ENCODE results near the gene CDH4. TPM values are rescaled to one million over a fixed set of nuclear protein-coding genes. Genes with fewer than 3 reads are reported as not detected.

Gene CDH4
- total RNA-seq, 1 donor from 2014 or later: 8.3 TPM

DNA sequence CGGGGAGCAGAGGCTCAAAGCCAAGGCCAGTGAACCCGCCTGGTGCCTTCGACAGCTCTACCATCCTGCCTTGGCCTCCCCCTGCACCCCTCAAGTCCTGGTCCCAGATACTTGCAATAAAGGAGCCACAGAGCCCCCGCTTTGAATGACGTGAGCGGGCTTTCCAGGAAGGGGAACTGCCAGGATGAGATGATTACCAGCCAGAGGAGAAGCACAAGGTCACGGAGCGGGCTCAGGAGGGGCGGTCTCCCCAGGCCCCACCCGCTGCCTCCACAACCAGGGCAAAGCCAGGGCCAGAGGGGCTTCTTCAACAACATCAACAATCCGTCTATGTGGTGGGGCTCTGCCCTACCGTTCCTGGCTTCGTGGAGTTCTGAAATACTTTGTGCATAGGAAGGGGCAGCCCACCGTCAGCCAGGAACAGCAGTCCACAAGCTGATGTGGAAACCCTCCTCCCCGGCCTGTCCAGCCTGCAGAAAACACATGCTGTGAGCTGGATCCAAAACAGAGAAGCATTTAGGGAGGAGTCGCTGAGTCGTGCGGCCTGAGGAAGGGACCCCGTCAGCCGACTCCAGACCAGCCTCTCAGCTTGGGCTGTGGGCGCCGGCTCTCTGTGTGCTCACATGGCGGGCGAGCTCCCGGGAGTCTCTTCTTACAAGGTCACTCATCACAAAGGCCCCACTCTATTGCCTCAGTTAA is 392.5 kb downstream of the CDH4 start:
- DNase-seq (ENCODE audit: extremely low spot score, unreplicated experiment): no peak
- Mint-ChIP-seq H3K9me3 (no peaks in the 10 kb centered on the region), H3K27ac (no peak overlapping the region), H3K4me3 (no peak overlapping the region), H3K36me3 (no peaks in the 10 kb centered on the region), H3K4me1 (ENCODE audit: unreplicated experiment) (no peaks in the 10 kb centered on the region), H3K27me3 (peaks cover 21% of the 10 kb centered on the region)
- TF ChIP-seq, protein P1, sequence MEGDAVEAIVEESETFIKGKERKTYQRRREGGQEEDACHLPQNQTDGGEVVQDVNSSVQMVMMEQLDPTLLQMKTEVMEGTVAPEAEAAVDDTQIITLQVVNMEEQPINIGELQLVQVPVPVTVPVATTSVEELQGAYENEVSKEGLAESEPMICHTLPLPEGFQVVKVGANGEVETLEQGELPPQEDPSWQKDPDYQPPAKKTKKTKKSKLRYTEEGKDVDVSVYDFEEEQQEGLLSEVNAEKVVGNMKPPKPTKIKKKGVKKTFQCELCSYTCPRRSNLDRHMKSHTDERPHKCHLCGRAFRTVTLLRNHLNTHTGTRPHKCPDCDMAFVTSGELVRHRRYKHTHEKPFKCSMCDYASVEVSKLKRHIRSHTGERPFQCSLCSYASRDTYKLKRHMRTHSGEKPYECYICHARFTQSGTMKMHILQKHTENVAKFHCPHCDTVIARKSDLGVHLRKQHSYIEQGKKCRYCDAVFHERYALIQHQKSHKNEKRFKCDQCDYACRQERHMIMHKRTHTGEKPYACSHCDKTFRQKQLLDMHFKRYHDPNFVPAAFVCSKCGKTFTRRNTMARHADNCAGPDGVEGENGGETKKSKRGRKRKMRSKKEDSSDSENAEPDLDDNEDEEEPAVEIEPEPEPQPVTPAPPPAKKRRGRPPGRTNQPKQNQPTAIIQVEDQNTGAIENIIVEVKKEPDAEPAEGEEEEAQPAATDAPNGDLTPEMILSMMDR (conservative IDR thresholded peaks at IDR 0.05): no peak

- TF ChIP-seq, protein P1 (conservative IDR thresholded peaks at IDR 0.05): no peak
- no peaks in the 10 kb centered on the region for H3K36me3 Mint-ChIP-seq
- no peaks in the 10 kb centered on the region for H3K4me1 Mint-ChIP-seq (ENCODE audit: unreplicated experiment)
- no peak overlapping the region for H3K4me3 Mint-ChIP-seq
- H3K27ac Mint-ChIP-seq: no peak overlapping the region
- no peak for DNase-seq (ENCODE audit: extremely low spot score, unreplicated experiment)
- peaks cover 29% of the 10 kb centered on the region for H3K27me3 Mint-ChIP-seq
- H3K9me3 Mint-ChIP-seq: no peaks in the 10 kb centered on the region
These were observed 393.7 kb downstream of the CDH4 start for GRCh38 chr20:61645732-61646131.

- Mint-ChIP-seq H3K27ac (no peak overlapping the region), H3K27me3 (peaks cover 29% of the 10 kb centered on the region), H3K4me3 (no peak overlapping the region), H3K4me1 (ENCODE audit: unreplicated experiment) (no peaks in the 10 kb centered on the region), H3K36me3 (no peaks in the 10 kb centered on the region), H3K9me3 (no peaks in the 10 kb centered on the region)
- DNase-seq (ENCODE audit: extremely low spot score, unreplicated experiment): no peak
- TF ChIP-seq, protein P1 (conservative IDR thresholded peaks at IDR 0.05): no peak
These were observed 394.4 kb downstream of the CDH4 start for GRCh38 chr20:61646453-61646852.

DNA sequence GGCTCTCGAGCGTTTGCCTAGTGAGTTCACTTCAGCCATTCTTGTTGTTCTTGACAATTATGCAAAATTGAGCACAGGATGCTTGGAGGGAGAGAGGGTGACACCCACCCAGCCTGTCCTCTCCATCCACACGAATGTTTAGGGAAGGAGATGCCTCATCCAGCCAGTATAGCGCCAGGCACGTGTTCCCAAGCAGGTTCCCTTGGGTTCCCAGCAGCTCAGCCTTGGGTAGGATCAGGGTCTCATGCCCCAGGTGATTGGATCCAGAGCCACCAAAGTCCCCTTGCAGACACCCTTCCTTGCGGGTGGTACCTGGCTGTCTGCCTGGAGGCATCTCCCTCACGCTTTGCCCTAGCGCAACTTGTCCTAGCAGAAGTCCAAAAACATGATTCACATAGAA is 394.9 kb downstream of the CDH4 start:
- TF ChIP-seq, protein P1 (conservative IDR thresholded peaks at IDR 0.05): no peak
- H3K9me3 Mint-ChIP-seq: no peaks in the 10 kb centered on the region
- DNase-seq (ENCODE audit: extremely low spot score, unreplicated experiment): no peak
- no peak overlapping the region for H3K4me3 Mint-ChIP-seq
- no peaks in the 10 kb centered on the region for H3K36me3 Mint-ChIP-seq
- H3K27ac Mint-ChIP-seq: no peak overlapping the region
- H3K27me3 Mint-ChIP-seq: peaks cover 29% of the 10 kb centered on the region
- no peaks in the 10 kb centered on the region for H3K4me1 Mint-ChIP-seq (ENCODE audit: unreplicated experiment)

DNA sequence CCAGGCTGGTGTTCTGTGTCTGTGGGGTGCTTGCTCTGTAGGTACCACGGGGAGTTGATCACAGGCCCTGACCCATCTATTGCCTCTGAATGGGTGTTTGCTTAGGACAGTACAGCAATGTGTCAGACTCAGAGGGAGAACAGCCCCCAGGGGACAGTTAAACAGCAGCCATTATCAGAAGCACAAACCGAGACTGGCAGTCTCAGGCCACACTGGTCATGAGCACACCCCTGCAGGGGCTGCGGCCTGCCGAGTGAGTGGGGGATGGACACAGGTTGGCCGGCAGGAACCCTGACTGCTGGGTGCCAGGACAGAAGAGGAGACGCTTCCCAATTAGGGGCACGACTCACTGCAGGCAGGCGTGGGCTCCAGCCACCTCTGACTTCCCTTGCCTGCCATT is 395.6 kb downstream of the CDH4 start:
- TF ChIP-seq, protein P1 (conservative IDR thresholded peaks at IDR 0.05): no peak
- Mint-ChIP-seq H3K27ac (no peak overlapping the region), H3K4me3 (no peak overlapping the region), H3K4me1 (ENCODE audit: unreplicated experiment) (no peaks in the 10 kb centered on the region), H3K36me3 (no peaks in the 10 kb centered on the region), H3K27me3 (peaks cover 29% of the 10 kb centered on the region), H3K9me3 (no peaks in the 10 kb centered on the region)
- no peak for DNase-seq (ENCODE audit: extremely low spot score, unreplicated experiment)
